CD4-positive, alpha-beta T cell treated with Interleukin-17A for 4 hours (primary cell): ENCODE measurements around the gene ARFGEF2.
"Not testable (repeated sequence)": the region's sequence is repeated elsewhere in the genome, so short reads cannot be mapped to it uniquely, and the experiment has no call there.

ENCODE experiments used
- DNase-seq: peaks from one replicate; pipeline ENCODE4 v3.0.0-alpha.2; 2020; ENCODE audit warnings: mixed read lengths

Gene ARFGEF2

DNA sequence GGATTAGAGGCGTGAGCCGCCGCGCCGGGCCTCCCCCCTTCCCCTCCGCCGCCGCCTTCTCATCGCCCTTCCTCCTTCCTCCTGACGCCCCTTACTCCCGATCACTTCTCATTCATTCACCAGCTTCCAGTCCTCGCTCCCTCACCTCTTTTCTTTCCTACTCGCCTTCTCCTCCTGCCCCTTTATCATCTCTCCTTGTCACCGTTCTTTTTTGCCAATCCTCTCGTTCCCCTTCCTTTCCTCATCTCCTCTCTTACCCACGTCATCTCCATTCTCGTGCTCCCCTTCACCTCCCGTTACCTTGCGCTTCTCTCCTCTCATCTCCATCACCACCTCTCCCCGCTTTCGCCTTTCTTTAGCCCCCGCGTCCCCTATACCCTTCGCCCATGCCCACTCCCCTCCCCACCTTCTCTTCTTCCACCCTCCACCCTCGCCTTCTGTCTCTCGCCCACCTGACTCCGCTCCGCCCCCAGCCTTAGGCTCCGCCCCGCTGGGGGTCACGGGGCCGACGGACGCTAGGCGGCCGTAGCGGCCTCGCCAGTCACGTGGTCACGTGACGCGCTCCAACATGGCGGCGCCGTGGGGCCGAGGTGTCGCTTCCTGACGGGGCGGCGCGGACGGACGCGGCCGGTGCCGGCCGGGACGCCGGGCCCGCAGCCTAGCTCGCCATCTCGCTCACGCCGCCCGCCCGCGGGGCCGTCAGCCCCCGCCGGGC lies at the start of gene ARFGEF2:
ARFGEF2 (plus strand) TSS at position 544 of the 715 bp plus-strand sequence. CDS start 179 bp downstream, outside the sequence.
- peak; percentile 94 for DNase-seq

GRCh38 chr20:48875233-48875913 lies 46.1 kb upstream of the ARFGEF2 start:
- no peak for DNase-seq

DNA sequence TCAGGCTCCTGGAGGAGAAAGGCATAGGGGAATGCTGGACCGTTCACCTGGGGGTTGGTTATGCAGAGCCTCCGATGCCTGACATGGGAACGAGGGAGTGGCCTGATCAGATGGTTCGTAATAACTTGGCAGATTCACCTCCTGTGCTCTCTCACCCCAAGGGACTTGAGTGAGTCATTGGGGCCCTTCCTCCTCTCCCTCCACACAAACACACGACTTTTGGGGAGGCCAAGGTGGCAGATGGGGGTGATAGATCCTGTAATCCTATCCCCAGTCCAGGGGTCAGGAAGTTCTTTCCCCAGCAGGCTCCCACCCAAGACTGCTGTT lies 45.6 kb upstream of the ARFGEF2 start:
- no peak for DNase-seq

DNA sequence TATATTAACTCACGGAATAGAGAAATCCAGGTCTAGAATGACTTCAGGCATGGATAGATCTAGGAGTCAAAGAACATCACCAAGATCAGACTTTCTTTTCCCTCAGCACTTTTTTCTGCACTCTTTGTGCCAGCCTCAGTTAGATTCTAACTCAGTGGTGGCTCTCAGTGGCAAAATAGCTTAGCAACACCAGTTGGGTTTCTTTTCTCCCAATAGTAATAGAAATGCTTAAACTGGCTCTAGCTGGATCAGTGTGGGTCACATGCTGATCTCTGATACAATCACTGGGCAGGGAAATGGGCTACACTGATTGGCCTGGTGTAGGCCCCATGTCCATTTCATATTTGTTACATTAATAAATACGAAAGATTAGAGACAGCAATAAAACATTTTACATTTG lies 44.2 kb upstream of the ARFGEF2 start:
- no peak for DNase-seq

- no peak for DNase-seq
These were observed 42.8 kb upstream of the ARFGEF2 start for GRCh38 chr20:48878534-48879248.

GRCh38 chr20:48879612-48880245 lies 41.8 kb upstream of the ARFGEF2 start:
- no peak for DNase-seq

- DNase-seq, result no peak
These were observed 41.2 kb upstream of the ARFGEF2 start for GRCh38 chr20:48880331-48880730.

- DNase-seq, result no peak
These were observed 40.4 kb upstream of the ARFGEF2 start for GRCh38 chr20:48880981-48881657.

DNA sequence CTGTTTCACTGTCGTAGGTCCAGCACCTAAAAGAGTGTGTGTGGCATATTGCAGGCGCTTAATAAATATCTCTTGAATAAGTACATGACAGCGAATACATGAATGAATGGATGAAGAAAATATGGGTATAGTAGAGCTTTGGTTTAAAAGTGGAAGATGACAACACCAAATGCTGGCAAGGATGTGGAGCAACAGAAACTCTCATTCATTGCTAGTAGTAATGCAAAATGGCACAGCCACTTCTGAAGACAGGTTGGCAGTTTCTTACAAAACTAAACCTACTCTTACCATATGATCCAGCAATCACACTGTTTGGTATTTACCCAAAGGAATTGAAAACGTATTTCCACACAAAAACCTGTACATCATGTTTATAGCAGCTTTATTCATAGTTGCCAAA lies 36.3 kb upstream of the ARFGEF2 start:
- no peak for DNase-seq

DNA sequence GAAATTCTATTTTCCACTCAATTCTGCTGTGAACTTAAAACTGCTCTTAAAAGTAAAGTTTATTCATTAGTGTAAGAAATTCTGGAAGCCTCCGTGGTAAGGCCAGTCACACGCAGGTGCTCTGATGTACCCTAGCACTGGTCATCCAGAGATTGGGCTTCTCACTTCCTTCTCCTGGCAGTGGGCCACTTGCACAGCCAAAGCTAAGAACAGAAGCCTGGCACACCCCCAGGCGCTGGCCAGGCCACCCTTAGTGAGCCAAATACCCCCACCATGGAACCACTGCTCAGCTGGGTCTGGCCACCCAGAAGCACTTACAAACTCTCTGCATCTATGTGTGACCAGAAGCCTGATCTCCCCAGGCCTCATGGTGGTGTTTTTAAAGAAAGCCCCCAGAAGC lies 35.3 kb upstream of the ARFGEF2 start:
- no peak for DNase-seq

GRCh38 chr20:48886811-48887210 lies 34.7 kb upstream of the ARFGEF2 start:
- no peak for DNase-seq

DNA sequence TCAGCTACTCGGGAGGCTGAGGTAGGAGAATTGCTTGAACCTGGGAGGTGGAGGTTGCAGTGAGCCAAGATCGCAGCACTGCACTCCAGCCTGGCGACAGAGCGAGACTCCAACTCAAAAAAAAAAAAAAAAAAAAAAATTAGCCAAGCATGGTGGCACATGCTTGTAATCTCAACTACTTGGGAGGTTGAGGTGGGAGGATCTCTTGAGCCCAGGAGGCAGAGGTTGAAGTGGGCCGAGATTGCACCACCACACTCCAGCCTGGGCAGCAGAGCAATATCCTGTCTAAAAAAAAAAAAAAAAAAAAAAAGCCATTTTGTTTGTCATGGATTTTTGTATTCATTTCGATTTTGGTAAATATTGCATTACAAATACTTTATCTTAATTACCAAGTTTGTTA lies 33.0 kb upstream of the ARFGEF2 start:
- DNase-seq, result not testable (repeated sequence)

DNA sequence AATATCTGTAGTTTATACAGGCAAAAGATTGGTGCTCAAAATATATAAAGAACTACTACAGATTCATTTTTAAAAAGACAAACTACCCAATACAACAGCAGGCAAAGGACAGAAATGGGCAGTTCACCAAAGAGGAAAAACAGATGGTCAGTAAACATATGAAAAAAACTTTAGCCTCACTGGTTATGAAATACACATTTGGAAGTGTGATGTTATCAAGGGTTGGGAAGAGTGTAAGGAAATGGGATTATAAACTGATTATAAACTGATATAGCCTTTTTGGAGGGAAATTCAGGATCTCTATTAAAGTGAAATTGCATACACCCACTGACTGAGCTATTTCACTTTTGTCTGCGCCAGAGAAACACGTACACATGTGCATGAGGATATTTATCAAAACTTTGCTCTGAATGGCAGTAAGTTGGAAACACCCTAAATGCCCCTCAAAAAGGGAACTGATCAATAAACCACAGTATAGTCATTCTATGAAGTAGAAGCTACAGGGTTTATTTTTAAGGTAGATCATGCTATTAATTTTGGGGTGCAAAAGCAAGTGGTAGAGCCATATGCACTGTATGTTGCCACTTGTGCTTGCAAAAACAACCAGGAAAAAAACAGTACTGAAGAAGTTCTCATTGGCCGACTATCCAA lies 32.2 kb upstream of the ARFGEF2 start:
- no peak for DNase-seq

GRCh38 chr20:48891235-48892048 lies 30.1 kb upstream of the ARFGEF2 start:
- DNase-seq, result no peak

DNA sequence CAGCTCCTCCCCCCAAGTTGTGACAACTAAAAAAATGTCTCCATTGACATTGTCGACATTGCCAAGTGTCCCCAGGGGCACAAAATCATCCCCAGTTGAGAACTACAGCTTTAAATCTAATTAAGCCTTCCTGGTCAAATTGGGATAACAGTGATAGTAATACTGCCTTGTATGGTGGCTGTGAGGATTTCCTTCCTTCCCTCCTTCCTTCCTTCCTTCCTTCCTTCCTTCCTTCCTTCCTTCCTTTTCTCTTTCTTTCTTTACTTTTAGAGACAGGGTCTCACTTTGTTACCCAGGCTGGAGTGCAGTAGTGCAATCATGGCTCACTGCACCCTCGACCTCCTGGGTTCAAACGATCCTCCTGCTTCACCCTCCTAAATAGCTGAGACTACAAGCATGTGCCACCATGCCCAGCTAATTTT lies 29.5 kb upstream of the ARFGEF2 start:
- DNase-seq, result no peak

DNA sequence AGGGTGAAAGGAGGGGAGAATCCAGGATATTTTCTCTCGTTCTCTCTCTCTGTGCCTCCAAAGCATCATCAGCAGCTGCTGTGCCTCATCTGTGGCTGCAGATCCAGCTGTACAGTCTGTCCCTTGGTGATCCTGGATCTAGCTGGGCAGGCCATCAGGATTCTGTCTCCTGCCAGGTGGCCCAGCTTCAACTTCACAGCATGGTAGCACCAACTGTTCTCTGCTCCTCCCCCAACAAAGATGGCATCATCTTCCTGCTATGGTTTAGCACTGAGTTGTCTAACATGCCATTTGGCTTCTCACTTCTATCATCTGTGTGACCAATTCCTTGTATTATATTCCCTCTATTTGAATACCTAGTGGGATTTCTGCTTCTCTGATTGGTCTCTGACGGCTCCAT lies 28.6 kb upstream of the ARFGEF2 start:
- no peak for DNase-seq

- DNase-seq, result no peak
These were observed 28.1 kb upstream of the ARFGEF2 start for GRCh38 chr20:48893374-48893773.

- DNase-seq, result no peak
These were observed 24.1 kb upstream of the ARFGEF2 start for GRCh38 chr20:48897305-48898010.

DNA sequence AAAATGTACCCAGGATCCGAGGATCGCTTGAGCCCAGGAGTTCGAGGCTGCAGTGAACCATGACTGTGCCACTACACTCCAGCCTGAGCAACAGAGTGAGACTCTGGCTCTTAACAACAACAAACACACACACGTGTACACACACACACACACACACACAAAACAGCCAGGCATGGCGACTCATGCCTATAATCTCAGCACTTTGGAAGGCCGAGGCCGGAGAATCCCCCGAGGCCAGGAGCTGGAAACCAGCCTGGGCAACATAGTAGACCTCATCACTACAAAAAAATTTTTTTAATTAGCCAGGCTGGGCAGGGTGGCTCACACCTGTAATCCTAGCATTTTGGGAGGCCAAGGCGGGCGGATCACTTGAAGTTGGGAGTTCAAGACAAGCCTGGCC lies 23.3 kb upstream of the ARFGEF2 start:
- no peak for DNase-seq

GRCh38 chr20:48898896-48899530 lies 22.5 kb upstream of the ARFGEF2 start:
- no peak for DNase-seq
